Endothelial cell of umbilical vein (primary cell): ENCODE measurements around the gene MED15. TPM values are rescaled to one million over a fixed set of nuclear protein-coding genes. Genes with fewer than 3 reads are reported as not detected.

ENCODE experiments used
- BruUV-seq: library from RNA; stranded (reverse); fragments of 400-500 nt; replicated peaks from 2 replicates; lab custom pipeline; 2021; lab: Mats Ljungman, UMichigan
- CTCF ChIA-PET: fragments of 300-600, 350-600 bp; sonication (Branson Sonifier 250); formaldehyde crosslinking; loops from one replicate; lab custom pipeline; 2021; ENCODE audit warnings: antibody characterized with exemption, inconsistent platforms; lab: Charles Lee
- POLR2A ChIA-PET: fragments of 300-600, 350-600 bp; sonication (Branson Sonifier 250); formaldehyde crosslinking; loops from one replicate; lab custom pipeline; 2021; ENCODE audit warnings: antibody characterized with exemption, inconsistent platforms; lab: Charles Lee
- DNase-seq: peaks from one replicate; pipeline ENCODE4 v3.0.0-alpha.2; 2011; ENCODE audit warnings: low read depth, low spot score
- FAIRE-seq: peaks from 2 replicates; lab custom pipeline; 2011; peaks lifted over from hg19 to GRCh38; lab: Jason Lieb, UNC
- H2AFZ ChIP-seq: 2 replicates; pipeline ENCODE4 v1.6.0; 2012; ENCODE audit warnings: low read depth, low read length, control low read depth, inconsistent platforms
- H3K27ac ChIP-seq: 2 replicates; pipeline ENCODE4 v1.5.1; 2011; ENCODE audit warnings: low read depth, mild to moderate bottlenecking, control low read depth, low read length, moderate library complexity; ENCODE audit not compliant: insufficient read depth
- H3K27me3 ChIP-seq, 2 experiments: 2 replicates each; pipeline versions ENCODE4 v1.6.0 to v1.6.1; 2011; ENCODE audit warnings: low read length in 2 of 2, mixed read lengths in 1 of 2; ENCODE audit not compliant: control insufficient read depth in 2 of 2, insufficient read depth in 2 of 2
- H3K36me3 ChIP-seq, 2 experiments: 2 replicates in 1 of 2; 3 replicates in 1 of 2; pipeline ENCODE4 v1.5.1; 2011; ENCODE audit warnings: low read length in 2 of 2, mild to moderate bottlenecking in 1 of 2, moderate library complexity in 1 of 2; ENCODE audit not compliant: control insufficient read depth in 2 of 2, insufficient read depth in 2 of 2; ENCODE audit errors: extremely low read depth in 1 of 2
- H3K4me1 ChIP-seq: 3 replicates; pipeline ENCODE4 v1.5.1; 2011; ENCODE audit warnings: mild to moderate bottlenecking, low read length; ENCODE audit not compliant: control insufficient read depth, insufficient read depth; ENCODE audit errors: extremely low read depth
- H3K4me2 ChIP-seq: 2 replicates; pipeline ENCODE4 v1.6.1; 2011; ENCODE audit warnings: low read length, control low read depth, mixed read lengths; ENCODE audit not compliant: insufficient read depth
- H3K4me3 ChIP-seq, 3 experiments: fragments of 200-600 bp in 1 of 3; sonication (generic), shearing (Covaris generic) in 1 of 3; replicated peaks in 1 of 3; 2 replicates each; pipeline ENCODE4 v1.5.1; 2011 to 2016; ENCODE audit warnings: control low read depth in 3 of 3, low read length in 3 of 3, mild to moderate bottlenecking in 2 of 3, inconsistent platforms in 1 of 3, low read depth in 1 of 3, moderate library complexity in 1 of 3; ENCODE audit not compliant: insufficient read depth in 1 of 3
- H3K79me2 ChIP-seq: 2 replicates; pipeline ENCODE4 v1.6.0; 2012; ENCODE audit warnings: low read length, inconsistent platforms; ENCODE audit not compliant: control insufficient read depth, insufficient read depth
- H3K9ac ChIP-seq: replicated peaks from 2 replicates; pipeline ENCODE3; 2011; ENCODE audit warnings: low read length, control low read depth; ENCODE audit not compliant: insufficient read depth; ENCODE audit errors: extremely low read depth
- H3K9me1 ChIP-seq: replicated peaks from 3 replicates; pipeline ENCODE4 v1.6.0; 2011; ENCODE audit warnings: mild to moderate bottlenecking, low read length; ENCODE audit not compliant: control insufficient read depth, insufficient read depth; ENCODE audit errors: extremely low read depth
- H3K9me3 ChIP-seq: replicated peaks from 2 replicates; pipeline ENCODE4 v1.5.1; 2012; ENCODE audit warnings: low read length, inconsistent platforms; ENCODE audit not compliant: control insufficient read depth, insufficient read depth
- H4K20me1 ChIP-seq: replicated peaks from 2 replicates; pipeline ENCODE3; 2011; ENCODE audit warnings: mild to moderate bottlenecking, low read length; ENCODE audit not compliant: control insufficient read depth, insufficient read depth; ENCODE audit errors: extremely low read depth
- CTCF ChIP-seq, 2 donors: IDR thresholded peaks; 1 replicate in 1 of 2; 2 replicates in 1 of 2; pipeline ENCODE4 v1.5.1; 2011; ENCODE audit warnings: low read length in 2 of 2, mild to moderate bottlenecking in 2 of 2, moderate library complexity in 2 of 2, control low read depth in 1 of 2, inconsistent platforms in 1 of 2, low read depth in 1 of 2; ENCODE audit not compliant: insufficient read depth in 1 of 2; ENCODE audit errors: extremely low read depth in 1 of 2
- EZH2 ChIP-seq: IDR thresholded peaks from 2 replicates; pipeline ENCODE4 v1.6.1; 2012; ENCODE audit warnings: borderline replicate concordance, low read depth, mild to moderate bottlenecking, moderate library complexity, low read length, inconsistent platforms; ENCODE audit not compliant: severe bottlenecking
- FOS ChIP-seq: IDR thresholded peaks from 2 replicates; pipeline ENCODE4 v1.6.1; 2011; ENCODE audit warnings: mild to moderate bottlenecking, low read length, moderate library complexity, borderline replicate concordance; ENCODE audit not compliant: insufficient read depth
- GATA2 ChIP-seq: IDR thresholded peaks from 2 replicates; pipeline ENCODE4 v1.7.0; 2011; ENCODE audit warnings: low read depth, mild to moderate bottlenecking, moderate library complexity, mixed read lengths, low read length; ENCODE audit not compliant: insufficient read length, insufficient read depth
- JUN ChIP-seq: IDR thresholded peaks from 2 replicates; pipeline ENCODE4 v1.6.1; 2011; ENCODE audit warnings: borderline replicate concordance, low read depth; ENCODE audit not compliant: insufficient read length, insufficient read depth
- MYC ChIP-seq: IDR thresholded peaks from one replicate; pipeline ENCODE4 v1.6.1; 2011; ENCODE audit warnings: mild to moderate bottlenecking, low read depth, low read length
- POLR2A ChIP-seq: IDR thresholded peaks from 2 replicates; pipeline ENCODE4 v1.6.1; 2012; ENCODE audit warnings: low read depth, mild to moderate bottlenecking, control low read depth, low read length
- POLR2AphosphoS5 ChIP-seq: IDR thresholded peaks from 2 replicates; pipeline ENCODE4 v1.6.1; 2012; ENCODE audit warnings: low read depth, mild to moderate bottlenecking, control low read depth, low read length, moderate library complexity; ENCODE audit not compliant: insufficient read depth
- dilution Hi-C: fragments of 300-500 bp; cut with MboI; formaldehyde crosslinking; loops from one replicate; pipeline ENCODE4 v1.15.0; 2019; ENCODE audit warnings: low sequenced_read_pairs; ENCODE audit not compliant: extremely low pct_ligation_motif_present
- intact Hi-C: fragments of 100-400 bp; cut with micrococcal nuclease; formaldehyde crosslinking; loops from one replicate; pipeline ENCODE4 v1.10.0; 2022
- polyA plus RNA-seq, 4 experiments: library from polyadenylated mRNA; depleted of rRNA in 3 of 4; stranded (reverse) in 3 of 4; unstranded in 1 of 4; fragments of >200 nt; gene quantifications; 2 replicates each; pipeline versions ENCODE4 v1.2.1 to v1.2.3, GENCODE V29; 2011 to 2012; ENCODE audit warnings: missing spikeins in 1 of 4
- total RNA-seq: library from RNA; stranded (reverse); gene quantifications from 2 replicates; pipeline ENCODE4 v1.2.3, GENCODE V29; 2021
- TF ChIP-seq, protein P1 (sequence below): IDR thresholded peaks from 2 replicates; pipeline ENCODE4 v1.6.1; 2011; ENCODE audit not compliant: insufficient read depth, insufficient read length

MED15 gene
- total and polyA plus RNA-seq, 2 donors (not counting 3 experiments of a cell fraction or from before 2014, with no cell fraction given), result 68.1 to 138 TPM

GRCh38 chr22:20472629-20473442 lies 34.6 kb upstream of the MED15 start:
- Histone ChIP-seq H4K20me1 (no peaks in the 10 kb centered on the region), H3K4me1 (no peaks in the 10 kb centered on the region), H3K36me3 (no peaks in the 10 kb centered on the region), H3K4me3 (no peak overlapping the region), H3K27me3 (no peaks in the 10 kb centered on the region), H3K9ac (no peak overlapping the region), H3K79me2 (no peaks in the 10 kb centered on the region), H3K4me2 (no peak overlapping the region), H3K27ac (no peak overlapping the region), H3K9me3 (no peaks in the 10 kb centered on the region), H2AFZ (no peak overlapping the region), H3K9me1 (no peaks in the 10 kb centered on the region)
- DNase-seq, result no peak
- TF ChIP-seq MYC (no peak), JUN (no peak), POLR2A (no peak), CTCF (IDR thresholded peaks at IDR 0.05; ENCODE audit: extremely low read depth in 1 of 2, insufficient read depth in 1 of 2, low read depth in 1 of 2, low read length in 2 of 2) (no peak), POLR2AphosphoS5 (no peak), GATA2 (no peak), EZH2 (no peak), FOS (no peak)
- TF ChIP-seq, protein P1, sequence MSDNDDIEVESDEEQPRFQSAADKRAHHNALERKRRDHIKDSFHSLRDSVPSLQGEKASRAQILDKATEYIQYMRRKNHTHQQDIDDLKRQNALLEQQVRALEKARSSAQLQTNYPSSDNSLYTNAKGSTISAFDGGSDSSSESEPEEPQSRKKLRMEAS, result no peak
- intact Hi-C loops (no loop called here), dilution Hi-C loops (no loop called here)
- BruUV-seq, result no TSS peak
- POLR2A ChIA-PET, result no interaction called here
- CTCF ChIA-PET, result interaction anchor here (1.7 kb wide), 1 partner anchor 54 kb away, joined by 4 read pairs; no protein-coding TSS in a partner anchor
- FAIRE-seq, result no peak
